ENCODE results near the gene USP54.

DNA sequence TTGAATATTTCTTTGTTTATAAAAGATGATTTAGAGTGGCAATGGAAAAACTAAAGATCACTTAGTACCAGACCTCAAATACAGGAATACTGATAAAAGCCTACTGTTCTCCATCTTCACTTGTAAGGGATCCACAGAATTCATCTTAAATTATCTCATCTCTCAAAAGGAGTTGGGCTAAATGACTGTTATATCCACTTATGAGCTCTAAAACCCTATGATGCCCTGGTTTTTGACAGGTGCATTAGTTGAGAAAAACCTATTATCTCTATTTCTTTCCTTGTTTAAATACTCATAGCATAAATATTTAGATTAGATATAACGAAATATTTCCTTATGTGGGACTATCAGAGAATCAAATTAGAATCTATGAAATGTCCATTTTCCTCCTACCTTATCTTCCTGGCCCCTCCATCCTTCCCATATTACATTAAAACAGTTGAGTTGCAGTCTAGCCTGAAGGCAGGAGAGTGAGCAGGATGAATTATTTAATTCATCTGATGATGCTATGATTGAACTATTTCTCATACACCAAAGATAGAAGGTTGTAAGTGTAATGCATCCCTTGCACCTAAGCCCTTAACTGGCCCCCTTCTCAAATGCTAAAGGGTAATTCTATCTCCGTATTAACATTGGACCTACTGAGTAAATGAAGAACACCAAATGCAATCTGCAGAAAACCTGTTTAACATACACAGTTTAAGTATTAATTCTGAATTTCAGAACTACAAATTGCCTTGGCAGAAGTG lies 125.0 kb downstream of the USP54 start:
- TF ChIP-seq, protein P1, sequence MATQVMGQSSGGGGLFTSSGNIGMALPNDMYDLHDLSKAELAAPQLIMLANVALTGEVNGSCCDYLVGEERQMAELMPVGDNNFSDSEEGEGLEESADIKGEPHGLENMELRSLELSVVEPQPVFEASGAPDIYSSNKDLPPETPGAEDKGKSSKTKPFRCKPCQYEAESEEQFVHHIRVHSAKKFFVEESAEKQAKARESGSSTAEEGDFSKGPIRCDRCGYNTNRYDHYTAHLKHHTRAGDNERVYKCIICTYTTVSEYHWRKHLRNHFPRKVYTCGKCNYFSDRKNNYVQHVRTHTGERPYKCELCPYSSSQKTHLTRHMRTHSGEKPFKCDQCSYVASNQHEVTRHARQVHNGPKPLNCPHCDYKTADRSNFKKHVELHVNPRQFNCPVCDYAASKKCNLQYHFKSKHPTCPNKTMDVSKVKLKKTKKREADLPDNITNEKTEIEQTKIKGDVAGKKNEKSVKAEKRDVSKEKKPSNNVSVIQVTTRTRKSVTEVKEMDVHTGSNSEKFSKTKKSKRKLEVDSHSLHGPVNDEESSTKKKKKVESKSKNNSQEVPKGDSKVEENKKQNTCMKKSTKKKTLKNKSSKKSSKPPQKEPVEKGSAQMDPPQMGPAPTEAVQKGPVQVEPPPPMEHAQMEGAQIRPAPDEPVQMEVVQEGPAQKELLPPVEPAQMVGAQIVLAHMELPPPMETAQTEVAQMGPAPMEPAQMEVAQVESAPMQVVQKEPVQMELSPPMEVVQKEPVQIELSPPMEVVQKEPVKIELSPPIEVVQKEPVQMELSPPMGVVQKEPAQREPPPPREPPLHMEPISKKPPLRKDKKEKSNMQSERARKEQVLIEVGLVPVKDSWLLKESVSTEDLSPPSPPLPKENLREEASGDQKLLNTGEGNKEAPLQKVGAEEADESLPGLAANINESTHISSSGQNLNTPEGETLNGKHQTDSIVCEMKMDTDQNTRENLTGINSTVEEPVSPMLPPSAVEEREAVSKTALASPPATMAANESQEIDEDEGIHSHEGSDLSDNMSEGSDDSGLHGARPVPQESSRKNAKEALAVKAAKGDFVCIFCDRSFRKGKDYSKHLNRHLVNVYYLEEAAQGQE (IDR thresholded peaks at IDR 0.05; ENCODE audit: insufficient read depth in 1 of 2, low read depth in 2 of 2, low read length in 2 of 2): no peak
- TF ChIP-seq POLR2AphosphoS5 (IDR thresholded peaks at IDR 0.05; ENCODE audit: low read depth, low read length) (no peak), TAF1 (IDR thresholded peaks at IDR 0.05; ENCODE audit: borderline replicate concordance, insufficient read depth, low read length) (no peak), SIN3A (IDR thresholded peaks at IDR 0.05; ENCODE audit: borderline replicate concordance, insufficient read depth, low read length) (no peak)

All from PFSK-1 (cell line).